Tibial artery (tissue), 4 donors: ENCODE measurements around the gene GTPBP4.

Source experiments
- DNase-seq, 2 donors: peaks; one replicate each; pipeline ENCODE4 v3.0.0-alpha.2; 2019
- H3K27ac ChIP-seq, 2 donors: fragments of 200-600 bp; sonication (generic) in 1 of 2; 1 replicate in 1 of 2; 2 replicates in 1 of 2; pipeline ENCODE4 v1.5.1; 2018 to 2019; ENCODE audit warnings: mild to moderate bottlenecking in 1 of 2
- H3K27me3 ChIP-seq, 2 donors: fragments of 200-600 bp; sonication (generic) in 1 of 2; one replicate each; pipeline versions ENCODE4 v1.5.1 to v1.6.0; 2016 to 2019
- H3K36me3 ChIP-seq, 3 donors: fragments of 200-600 bp; sonication (generic) in 2 of 3; one replicate each; pipeline ENCODE4 v1.5.1; 2016 to 2019; ENCODE audit warnings: mild to moderate bottlenecking in 2 of 3
- H3K4me1 ChIP-seq, 4 donors: fragments of 200-600 bp; sonication (generic) in 2 of 4; 1 replicate in 3 of 4; 2 replicates in 1 of 4; pipeline ENCODE4 v1.5.1; 2016 to 2019
- H3K4me3 ChIP-seq, 2 donors: fragments of 200-600 bp; sonication (generic) in 1 of 2; 1 replicate in 1 of 2; 2 replicates in 1 of 2; pipeline ENCODE4 v1.5.1; 2018 to 2019; ENCODE audit warnings: mild to moderate bottlenecking in 2 of 2
- H3K9me3 ChIP-seq, 3 donors: fragments of 200-600 bp; sonication (generic) in 1 of 3; one replicate each; pipeline ENCODE4 v1.5.1; 2016 to 2019
- CTCF ChIP-seq, 2 experiments: fragments of 200-600 bp in 1 of 2; fragments of 450-650 bp in 1 of 2; IDR thresholded peaks; one replicate each; pipeline ENCODE4 v1.5.1; 2017 to 2019; ENCODE audit warnings: antibody characterized with exemption in 2 of 2, mild to moderate bottlenecking in 1 of 2, moderate library complexity in 1 of 2
- intact Hi-C: fragments of 100-400 bp; cut with DNase I; formaldehyde crosslinking; loops from one replicate; pipeline ENCODE4 v1.15.0; 2023; ENCODE audit warnings: low total_unique reads

Gene GTPBP4

GRCh38 chr10:972763-973162 is 15.5 kb upstream of the GTPBP4 start:
- H3K36me3 ChIP-seq = peaks cover 0 to 3% (median 0%) of the 10 kb centered on the region in 3 donors
- H3K4me3 ChIP-seq = no peak overlapping the region
- intact Hi-C loops = no loop called here
- H3K9me3 ChIP-seq = peaks cover 0 to 6% (median 0%) of the 10 kb centered on the region in 3 donors
- no peaks in the 10 kb centered on the region for H3K27me3 ChIP-seq
- no peak for DNase-seq
- TF ChIP-seq CTCF (IDR thresholded peaks at IDR 0.05) = no peak
- no peaks in the 10 kb centered on the region for H3K4me1 ChIP-seq
- H3K27ac ChIP-seq = no peak overlapping the region

GRCh38 chr10:974038-974784 is 14.0 kb upstream of the GTPBP4 start:
- Histone ChIP-seq H3K27ac (no peak overlapping the region), H3K36me3 (peaks cover 0 to 3% (median 0%) of the 10 kb centered on the region in 3 donors), H3K9me3 (peaks cover 0 to 12% (median 11%) of the 10 kb centered on the region in 3 donors), H3K4me1 (no peaks in the 10 kb centered on the region), H3K27me3 (no peaks in the 10 kb centered on the region), H3K4me3 (no peak overlapping the region)
- DNase-seq = no peak
- no peak for TF ChIP-seq CTCF (IDR thresholded peaks at IDR 0.05)
- intact Hi-C loops = no loop called here

- Histone ChIP-seq H3K4me1 (no peaks in the 10 kb centered on the region), H3K4me3 (no peak overlapping the region), H3K27me3 (no peaks in the 10 kb centered on the region), H3K36me3 (peaks cover 0 to 3% (median 0%) of the 10 kb centered on the region in 3 donors), H3K27ac (no peak overlapping the region), H3K9me3 (peaks cover 0 to 15% (median 12%) of the 10 kb centered on the region in 3 donors)
- no peak for TF ChIP-seq CTCF (IDR thresholded peaks at IDR 0.05)
- intact Hi-C loops = no loop called here
- DNase-seq = no peak
Measured at GRCh38 chr10:974785-975074, 13.5 kb upstream of the GTPBP4 start.

GRCh38 chr10:976316-976715 is 11.9 kb upstream of the GTPBP4 start:
- Histone ChIP-seq H3K27me3 (no peaks in the 10 kb centered on the region), H3K36me3 (peaks cover 0 to 4% (median 3%) of the 10 kb centered on the region in 3 donors), H3K9me3 (peaks cover 0 to 25% (median 12%) of the 10 kb centered on the region in 3 donors), H3K27ac (no peak overlapping the region), H3K4me1 (no peaks in the 10 kb centered on the region), H3K4me3 (no peak overlapping the region)
- TF ChIP-seq CTCF (IDR thresholded peaks at IDR 0.05) = no peak
- intact Hi-C loops = no loop called here
- no peak for DNase-seq

GRCh38 chr10:978826-979421 is 9.3 kb upstream of the GTPBP4 start:
- intact Hi-C loops = no loop called here
- Histone ChIP-seq H3K4me3 (no peak overlapping the region), H3K4me1 (no peaks in the 10 kb centered on the region), H3K27me3 (no peaks in the 10 kb centered on the region), H3K36me3 (peaks cover 0 to 4% (median 3%) of the 10 kb centered on the region in 3 donors), H3K9me3 (peaks cover 0 to 25% (median 6%) of the 10 kb centered on the region in 3 donors), H3K27ac (no peak overlapping the region)
- DNase-seq = no peak
- no peak for TF ChIP-seq CTCF (IDR thresholded peaks at IDR 0.05)
